Kidney glomerular epithelial cell (primary cell): ENCODE data around the gene RAD51B.
"Not testable (repeated sequence)": the region's sequence is repeated elsewhere in the genome, so short reads cannot be mapped to it uniquely, and the experiment has no call there.

Experiments used
- DNase-seq: peaks from one replicate; lab custom pipeline; 2025; lab: John Stamatoyannopoulos, UW

The RAD51B gene

GRCh38 chr14:68274725-68275124, 455.1 kb downstream of the RAD51B start:
- no peak for DNase-seq

- peak; percentile 85 for DNase-seq
Observed at GRCh38 chr14:68278576-68279436, 459.2 kb downstream of the RAD51B start.

GRCh38 chr14:68279437-68279720, 459.8 kb downstream of the RAD51B start:
- DNase-seq = no peak

- DNase-seq = no peak
Observed at GRCh38 chr14:68279777-68280233, 460.2 kb downstream of the RAD51B start.

DNA sequence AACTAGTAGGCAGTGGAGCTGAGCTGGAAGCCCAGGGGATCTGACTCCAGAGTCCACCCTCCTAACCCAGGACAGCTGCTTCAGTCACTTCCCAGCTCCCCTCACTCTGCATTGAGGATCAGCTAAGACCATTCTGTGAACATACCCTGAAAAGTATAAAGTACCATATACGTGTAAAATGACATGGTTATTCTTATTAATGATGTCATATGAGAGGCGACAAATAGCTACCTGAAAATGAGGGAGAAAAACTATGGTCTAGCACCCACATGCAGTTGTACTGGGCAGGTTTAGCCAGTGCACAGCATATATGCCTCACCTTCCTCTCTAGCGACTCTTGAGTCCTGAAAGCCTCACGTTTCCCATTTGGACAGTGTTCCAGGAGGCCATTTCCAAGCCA, 461.9 kb downstream of the RAD51B start:
- no peak for DNase-seq

- no peak for DNase-seq
Observed at GRCh38 chr14:68282479-68283377, 463.1 kb downstream of the RAD51B start.

DNA sequence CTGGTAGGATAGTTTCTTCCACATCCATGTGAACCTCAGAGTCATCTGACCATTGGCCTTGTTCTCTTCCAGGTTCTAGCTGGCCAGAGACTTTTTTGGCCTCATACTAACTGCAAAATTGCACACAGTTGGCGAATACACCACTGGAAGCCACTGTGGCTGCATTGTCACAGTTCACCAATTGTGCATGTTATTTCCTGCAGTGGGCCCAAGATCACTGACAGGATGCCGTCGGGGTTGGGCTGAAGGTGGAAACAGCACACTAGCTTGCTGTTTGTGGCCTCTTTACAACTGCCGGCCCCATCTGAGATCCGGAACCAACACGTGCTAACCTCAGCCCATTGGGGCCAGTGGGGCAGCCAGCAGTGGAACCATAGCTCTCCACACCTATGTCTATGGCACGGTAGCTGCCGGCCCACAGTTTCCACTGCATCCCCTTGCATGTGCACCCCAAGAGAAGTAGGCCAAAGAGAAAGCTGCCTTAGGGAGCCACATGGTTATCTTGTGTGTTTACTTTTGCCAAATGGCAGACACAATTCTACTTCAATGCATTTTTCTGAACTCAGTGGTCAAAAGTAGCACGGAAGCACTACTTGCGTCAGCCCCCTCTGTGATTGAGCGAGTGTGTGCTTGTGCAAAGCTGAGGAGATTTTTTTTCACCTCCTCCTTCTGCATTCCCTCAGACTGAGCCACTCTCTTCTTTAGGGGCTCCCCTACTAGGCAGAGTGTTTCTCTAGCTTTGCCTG, 464.0 kb downstream of the RAD51B start:
- DNase-seq = no peak

- no peak for DNase-seq
Observed at GRCh38 chr14:68284333-68284732, 464.8 kb downstream of the RAD51B start.

- DNase-seq = peak; percentile 43
Observed at GRCh38 chr14:68284834-68285233, 465.3 kb downstream of the RAD51B start.

- DNase-seq = no peak
Observed at GRCh38 chr14:68285421-68286179, 466.0 kb downstream of the RAD51B start.

DNA sequence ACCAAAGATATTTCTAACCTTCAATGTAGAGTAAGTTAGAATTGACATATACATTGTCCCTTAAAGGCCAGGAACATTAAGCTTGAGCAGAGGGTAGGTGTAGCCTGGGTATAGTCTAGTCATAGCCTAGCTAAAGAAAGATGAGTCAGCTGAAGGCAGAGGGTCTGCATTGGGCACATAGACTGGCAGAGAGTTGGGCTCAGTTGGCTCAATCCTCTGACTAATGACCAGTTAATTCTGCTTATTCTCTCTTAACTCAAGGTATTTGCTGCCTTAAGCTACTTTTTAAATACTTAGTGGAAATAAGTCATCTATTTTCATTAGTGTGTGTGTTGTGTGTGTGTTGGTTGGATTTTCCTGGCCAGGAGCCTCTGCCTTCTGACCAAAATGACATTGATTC, 467.1 kb downstream of the RAD51B start:
- peak; percentile 77 for DNase-seq

- DNase-seq = not testable (repeated sequence)
Observed at GRCh38 chr14:68289452-68289851, 469.9 kb downstream of the RAD51B start.

DNA sequence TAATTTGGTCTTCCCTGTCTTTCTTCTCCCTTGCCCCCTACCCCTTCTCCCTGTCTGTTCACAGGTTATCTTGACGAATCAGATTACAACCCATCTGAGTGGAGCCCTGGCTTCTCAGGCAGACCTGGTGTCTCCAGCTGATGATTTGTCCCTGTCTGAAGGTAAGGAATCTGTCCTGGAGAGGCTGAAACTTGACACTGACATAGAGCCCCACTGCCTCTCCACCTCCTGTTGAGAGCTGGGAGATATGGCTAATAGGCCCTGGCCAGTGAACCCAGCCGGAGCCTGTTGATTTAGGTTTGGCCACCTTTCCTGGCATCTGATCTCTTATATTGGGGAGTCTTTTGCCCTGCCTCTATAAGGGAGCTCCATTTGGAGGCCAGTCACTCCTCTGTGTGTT, 472.2 kb downstream of the RAD51B start:
- DNase-seq = no peak

DNA sequence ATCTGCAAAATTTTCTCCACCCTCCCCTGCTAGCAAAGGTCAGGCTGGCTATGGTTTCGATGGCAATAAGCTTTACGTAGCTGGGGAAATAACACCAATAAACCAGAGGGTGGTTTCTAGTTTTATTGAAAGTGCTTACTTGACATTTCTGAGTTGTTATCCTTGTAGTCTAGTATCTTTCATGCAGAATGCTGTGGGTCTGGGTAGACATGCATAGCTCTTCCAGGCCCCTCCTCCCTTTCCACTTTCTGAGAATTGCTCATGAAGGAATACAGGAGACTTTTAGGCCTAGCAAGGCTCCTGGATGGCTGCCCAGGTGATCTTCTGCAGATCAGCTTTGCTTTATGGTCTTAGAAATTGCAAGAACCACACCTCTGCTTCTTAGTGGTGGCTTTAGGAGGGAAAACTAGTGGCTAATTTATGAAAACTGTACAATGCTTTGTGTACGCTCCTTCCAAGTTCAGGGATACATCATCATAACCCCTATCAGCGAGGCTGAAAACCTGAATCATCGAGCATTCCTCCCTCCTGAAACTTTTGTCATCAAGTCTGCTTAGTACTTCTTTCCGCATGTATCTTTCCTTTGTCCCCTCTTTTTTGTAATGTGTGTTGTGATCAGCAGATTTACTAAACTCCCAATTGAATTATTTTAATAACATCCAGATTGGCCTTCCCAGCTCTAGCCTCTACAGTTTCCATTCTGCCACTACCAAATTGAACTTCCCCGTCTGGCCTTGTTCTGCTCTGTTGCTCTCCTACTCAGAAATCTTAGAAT, 473.0 kb downstream of the RAD51B start:
- DNase-seq = no peak

DNA sequence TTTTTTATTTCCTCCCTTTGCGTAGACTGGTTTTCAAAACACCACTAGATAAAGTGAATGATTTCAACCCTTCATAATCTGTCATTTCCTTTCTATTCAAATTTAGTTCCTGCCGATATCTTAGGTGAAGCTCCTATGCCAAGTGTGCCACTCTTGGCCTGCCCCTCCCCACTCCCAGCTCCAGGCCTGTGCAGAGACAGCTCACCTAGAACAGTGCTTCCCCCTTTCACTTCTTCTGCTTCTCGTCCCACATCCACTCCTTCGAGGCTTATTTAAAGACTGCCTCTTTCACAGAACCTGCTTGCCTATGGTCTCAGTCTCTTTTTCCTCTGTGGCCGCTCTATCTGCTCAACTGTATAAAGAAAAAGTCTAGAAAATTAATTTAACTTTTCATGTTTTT, 473.8 kb downstream of the RAD51B start:
- no peak for DNase-seq

DNA sequence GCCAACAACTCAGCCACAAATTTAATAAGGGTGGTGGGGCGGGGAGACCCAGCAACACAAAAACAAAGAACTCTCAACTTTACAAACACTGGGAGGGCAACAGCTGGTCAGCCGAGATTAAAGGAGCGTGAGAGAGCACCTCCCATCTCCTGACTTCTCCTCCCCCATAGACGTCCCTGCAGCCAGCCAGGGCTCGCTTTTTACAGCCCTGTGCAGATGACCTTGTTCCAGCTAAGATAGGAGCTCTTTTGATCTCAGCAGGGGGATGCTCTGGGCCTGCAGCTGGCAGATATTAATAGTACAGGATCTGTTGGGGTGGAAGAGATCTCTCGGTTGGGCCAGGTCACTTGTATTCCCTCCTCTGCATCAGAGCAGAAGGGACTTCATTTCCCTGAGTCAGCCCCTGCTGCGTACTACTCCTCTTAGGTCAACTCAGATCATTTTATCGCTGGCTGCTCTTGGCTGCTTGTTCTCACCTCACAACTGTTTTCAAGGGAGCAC, 475.8 kb downstream of the RAD51B start:
- DNase-seq = peak; percentile 7

- DNase-seq = no peak
Observed at GRCh38 chr14:68297039-68297438, 477.5 kb downstream of the RAD51B start.

DNA sequence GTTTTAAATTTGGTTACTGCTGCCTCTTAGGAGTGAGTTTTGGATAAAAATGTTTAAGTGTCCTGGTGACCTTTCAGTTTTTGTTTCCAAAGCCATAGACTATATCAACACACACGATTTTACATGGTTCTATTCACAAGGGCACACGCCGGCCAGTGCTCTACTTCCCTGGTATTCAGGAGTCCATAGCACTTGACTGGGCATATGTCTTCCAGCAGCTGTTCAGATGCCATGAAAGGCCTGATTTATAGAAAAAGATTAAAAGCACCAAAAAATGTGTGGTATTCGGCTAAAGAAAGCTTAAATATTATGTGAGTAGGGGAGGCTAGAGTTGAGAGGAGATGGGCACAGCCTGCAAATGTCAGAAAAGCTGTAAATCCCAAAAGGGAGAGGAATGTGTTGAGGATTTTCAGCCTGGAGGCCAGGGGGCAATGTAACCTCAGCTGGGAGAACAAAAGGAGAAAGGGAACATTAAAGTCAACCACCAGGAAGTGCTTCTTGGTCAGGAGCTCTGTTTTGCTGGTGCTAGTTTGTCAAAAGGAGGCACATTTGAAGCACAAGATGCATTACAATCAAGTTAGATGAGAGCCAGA, 478.4 kb downstream of the RAD51B start:
- DNase-seq = no peak

DNA sequence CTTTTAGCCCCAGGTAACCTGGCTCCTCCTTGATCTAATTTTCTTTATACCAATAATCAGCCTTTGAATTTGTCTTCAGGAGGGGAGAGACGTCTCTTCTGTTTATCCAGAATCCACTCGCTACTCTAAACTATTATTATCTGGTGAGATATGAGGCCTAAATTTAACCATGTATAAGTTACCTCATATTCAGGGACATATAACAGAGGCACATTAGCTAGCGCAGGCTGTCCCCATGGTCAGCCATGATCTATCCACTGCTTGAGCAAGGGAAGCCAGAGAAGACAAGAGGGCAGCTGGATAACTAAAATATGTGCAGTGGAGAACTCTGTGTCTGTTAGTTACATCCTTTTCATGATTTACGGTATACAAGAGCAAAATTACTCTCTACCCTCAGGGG, 481.0 kb downstream of the RAD51B start:
- no peak for DNase-seq

- DNase-seq = no peak
Observed at GRCh38 chr14:68301219-68301618, 481.6 kb downstream of the RAD51B start.
